Kidney (tissue), 14 donors: ENCODE results near the gene DLG2. TPM values are rescaled to one million over a fixed set of nuclear protein-coding genes. Genes with fewer than 3 reads are reported as not detected.

Experiments
- DNase-seq, 5 donors: peaks; one replicate each; pipeline ENCODE4 v3.0.0-alpha.2; 2013 to 2020
- FAIRE-seq: peaks from 2 replicates; lab custom pipeline; 2012; peaks lifted over from hg19 to GRCh38; lab: Jason Lieb, UNC
- H3K27ac ChIP-seq, 2 donors: one replicate each; pipeline ENCODE4 v1.7.0; 2013; ENCODE audit warnings: low read depth in 2 of 2, low read length in 2 of 2, inconsistent platforms in 1 of 2
- H3K27me3 ChIP-seq: one replicate; pipeline ENCODE4 v1.7.1; 2013; ENCODE audit warnings: low read length, inconsistent platforms; ENCODE audit not compliant: control insufficient read depth, insufficient read depth
- H3K36me3 ChIP-seq, 3 donors: one replicate each; pipeline versions ENCODE4 v1.7.0 to v1.7.1; 2013; ENCODE audit warnings: low read length in 3 of 3, control low read depth in 1 of 3, inconsistent platforms in 1 of 3; ENCODE audit not compliant: insufficient read depth in 3 of 3, control insufficient read depth in 2 of 3
- H3K4me1 ChIP-seq, 3 donors: one replicate each; pipeline versions ENCODE4 v1.7.0 to v1.7.1; 2013; ENCODE audit warnings: low read length in 3 of 3, inconsistent platforms in 1 of 3, low read depth in 1 of 3; ENCODE audit not compliant: control insufficient read depth in 2 of 3, insufficient read depth in 2 of 3
- H3K4me3 ChIP-seq, 3 donors: one replicate each; pipeline versions ENCODE4 v1.7.0 to v1.8.1; 2013; ENCODE audit warnings: low read length in 3 of 3, control low read depth in 1 of 3, inconsistent platforms in 1 of 3
- H3K9ac ChIP-seq, 3 donors: one replicate each; pipeline versions ENCODE4 v1.7.0 to v1.7.1; 2013; ENCODE audit warnings: low read length in 3 of 3, control low read depth in 1 of 3, inconsistent platforms in 1 of 3
- H3K9me3 ChIP-seq, 3 donors: one replicate each; pipeline versions ENCODE4 v1.7.0 to v1.7.1; 2013; ENCODE audit warnings: low read length in 3 of 3, control low read depth in 1 of 3, inconsistent platforms in 1 of 3; ENCODE audit not compliant: control insufficient read depth in 2 of 3, insufficient read depth in 1 of 3
- intact Hi-C: fragments of 100-400 bp; cut with DNase I; formaldehyde crosslinking; loops from one replicate; pipeline ENCODE4 v1.11.1; 2022
- polyA plus RNA-seq: library from polyadenylated mRNA; stranded (reverse); fragments of 350-450 nt; fragmentation: Illumina TruSeq; extraction: RNeasy Lipid Tissue Mini Kit (QIAGEN cat#74804); gene quantifications from one replicate; pipeline ENCODE4 v1.2.3, GENCODE V29; 2014; ENCODE audit warnings: low read depth, low replicate concordance; ENCODE audit not compliant: insufficient read depth
- total RNA-seq: library from RNA; stranded (reverse); fragmentation: NEBNext Ultra II Directional; extraction: Animal tissue kit (Norgen Biotek cat#: 25700); gene quantifications from one replicate; pipeline ENCODE4 v1.2.1, GENCODE V29; 2021
- TF ChIP-seq, protein P1 (sequence below): IDR thresholded peaks from 3 replicates; pipeline ENCODE4 v1.5.1; 2012; ENCODE audit warnings: mild to moderate bottlenecking, moderate library complexity, borderline replicate concordance; ENCODE audit not compliant: insufficient read depth; ENCODE audit errors: extremely low read depth
- donor health status: control.
- donor health status: control.
- donor health status: control.
- donor health status: control.
- donor health status: control.
- donor health status: DM: yes; HTN: yes; CAD: no.
- donor health status: Normal renal cell carcinoma (clear cell type).

Gene DLG2
- total and polyA plus RNA-seq, 2 donors from 2014 or later, result 2.9 to 7.2 TPM

DNA sequence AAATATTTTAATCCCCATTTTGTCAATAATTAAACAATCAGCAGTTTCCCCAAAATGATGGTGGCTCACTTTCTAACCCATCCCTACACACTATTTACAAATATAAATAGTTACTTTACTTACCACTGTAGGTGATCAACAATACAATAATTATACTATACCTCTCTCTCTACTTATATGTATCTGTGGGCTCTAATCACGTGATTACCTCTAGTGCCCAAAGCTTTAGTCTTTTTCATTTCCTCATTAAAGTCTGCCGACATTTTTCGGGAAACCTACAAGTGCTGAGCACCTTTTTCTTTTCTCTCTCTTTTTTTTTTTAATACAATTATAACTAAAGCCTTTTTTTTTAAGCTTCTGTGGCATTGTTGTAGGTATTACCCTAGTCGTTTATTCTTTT, 23.9 kb downstream of the DLG2 start:
- H3K27ac ChIP-seq, result no peak overlapping the region
- no peak overlapping the region for H3K9ac ChIP-seq
- no peaks in the 10 kb centered on the region for H3K4me1 ChIP-seq
- no peak overlapping the region for H3K4me3 ChIP-seq
- FAIRE-seq (no peak), DNase-seq (no peak)
- intact Hi-C loops, result no loop called here
- no peaks in the 10 kb centered on the region for H3K9me3 ChIP-seq
- TF ChIP-seq, protein P1, sequence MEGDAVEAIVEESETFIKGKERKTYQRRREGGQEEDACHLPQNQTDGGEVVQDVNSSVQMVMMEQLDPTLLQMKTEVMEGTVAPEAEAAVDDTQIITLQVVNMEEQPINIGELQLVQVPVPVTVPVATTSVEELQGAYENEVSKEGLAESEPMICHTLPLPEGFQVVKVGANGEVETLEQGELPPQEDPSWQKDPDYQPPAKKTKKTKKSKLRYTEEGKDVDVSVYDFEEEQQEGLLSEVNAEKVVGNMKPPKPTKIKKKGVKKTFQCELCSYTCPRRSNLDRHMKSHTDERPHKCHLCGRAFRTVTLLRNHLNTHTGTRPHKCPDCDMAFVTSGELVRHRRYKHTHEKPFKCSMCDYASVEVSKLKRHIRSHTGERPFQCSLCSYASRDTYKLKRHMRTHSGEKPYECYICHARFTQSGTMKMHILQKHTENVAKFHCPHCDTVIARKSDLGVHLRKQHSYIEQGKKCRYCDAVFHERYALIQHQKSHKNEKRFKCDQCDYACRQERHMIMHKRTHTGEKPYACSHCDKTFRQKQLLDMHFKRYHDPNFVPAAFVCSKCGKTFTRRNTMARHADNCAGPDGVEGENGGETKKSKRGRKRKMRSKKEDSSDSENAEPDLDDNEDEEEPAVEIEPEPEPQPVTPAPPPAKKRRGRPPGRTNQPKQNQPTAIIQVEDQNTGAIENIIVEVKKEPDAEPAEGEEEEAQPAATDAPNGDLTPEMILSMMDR, result no peak
- H3K36me3 ChIP-seq, result no peaks in the 10 kb centered on the region
- no peaks in the 10 kb centered on the region for H3K27me3 ChIP-seq

GRCh38 chr11:85602526-85603213, 24.5 kb downstream of the DLG2 start:
- intact Hi-C loops, result no loop called here

DNA sequence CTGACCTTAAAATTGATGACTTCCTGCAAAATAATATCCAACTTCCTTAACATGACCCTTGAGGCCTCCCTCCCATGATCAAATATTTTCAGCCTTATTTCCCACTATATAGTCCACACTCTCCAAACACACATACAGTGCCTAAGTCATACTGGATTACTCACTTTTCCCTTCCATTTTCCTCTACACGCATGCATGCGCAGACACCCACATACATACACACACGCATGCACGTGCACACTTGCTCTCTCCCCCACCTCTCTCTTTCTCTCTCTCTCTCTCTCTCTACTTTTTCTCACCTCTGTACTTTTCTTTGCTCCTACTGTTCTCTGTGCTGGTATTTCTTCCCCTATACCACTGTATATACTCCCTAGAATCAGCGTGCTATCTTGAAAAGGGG, 28.1 kb downstream of the DLG2 start:
- FAIRE-seq, result no peak
- H3K36me3 ChIP-seq, result no peaks in the 10 kb centered on the region
- H3K9ac ChIP-seq, result no peak overlapping the region
- H3K4me1 ChIP-seq, result no peaks in the 10 kb centered on the region
- TF ChIP-seq, protein P1, result no peak
- intact Hi-C loops, result no loop called here
- DNase-seq, result no peak
- H3K27ac ChIP-seq, result no peak overlapping the region
- H3K27me3 ChIP-seq, result no peaks in the 10 kb centered on the region
- H3K9me3 ChIP-seq, result no peaks in the 10 kb centered on the region
- no peak overlapping the region for H3K4me3 ChIP-seq

More at GRCh38 chr11:85602526-85603213, 24.5 kb downstream of the DLG2 start:
- Histone ChIP-seq H3K27me3 (no peaks in the 10 kb centered on the region), H3K36me3 (no peaks in the 10 kb centered on the region), H3K9ac (no peak overlapping the region), H3K4me3 (no peak overlapping the region), H3K9me3 (no peaks in the 10 kb centered on the region), H3K4me1 (no peaks in the 10 kb centered on the region), H3K27ac (no peak overlapping the region)
- FAIRE-seq (no peak), DNase-seq (no peak)
- TF ChIP-seq, protein P1, result no peak
